NCI-H345 (cell line): ENCODE measurements around the gene PCGF3.

Source experiments
- DNase-seq: peaks from one replicate; lab custom pipeline; 2025; lab: John Stamatoyannopoulos, UW

Gene PCGF3

GRCh38 chr4:705278-706082 is at the start of gene PCGF3:
Gene PCGF3 (plus strand): TSS chr4:705832. CDS start chr4:733681, 27,849 bp downstream.
- DNase-seq: peak; percentile 91

GRCh38 chr4:656436-657337 is 48.9 kb upstream of the PCGF3 start:
- DNase-seq: no peak

GRCh38 chr4:657338-657833 is 48.2 kb upstream of the PCGF3 start:
- DNase-seq: no peak

- no peak for DNase-seq
These were observed 47.6 kb upstream of the PCGF3 start for GRCh38 chr4:657834-658667.

- DNase-seq: no peak
These were observed 46.7 kb upstream of the PCGF3 start for GRCh38 chr4:658681-659667.

- DNase-seq: no peak
These were observed 45.8 kb upstream of the PCGF3 start for GRCh38 chr4:659851-660250.

GRCh38 chr4:660401-660800 is 45.2 kb upstream of the PCGF3 start:
- no peak for DNase-seq

GRCh38 chr4:661231-661630 is 44.4 kb upstream of the PCGF3 start:
- no peak for DNase-seq

- DNase-seq: no peak
These were observed 43.5 kb upstream of the PCGF3 start for GRCh38 chr4:661881-662761.

- DNase-seq: no peak
These were observed 42.6 kb upstream of the PCGF3 start for GRCh38 chr4:663046-663437.

- peak; percentile 66 for DNase-seq
These were observed 41.9 kb upstream of the PCGF3 start for GRCh38 chr4:663438-664428.

- no peak for DNase-seq
These were observed 40.9 kb upstream of the PCGF3 start for GRCh38 chr4:664713-665231.

- DNase-seq: no peak
These were observed 40.3 kb upstream of the PCGF3 start for GRCh38 chr4:665381-665750.

GRCh38 chr4:665751-666435 is 39.7 kb upstream of the PCGF3 start:
- DNase-seq: no peak

- DNase-seq: no peak
These were observed 39.2 kb upstream of the PCGF3 start for GRCh38 chr4:666436-666810.

GRCh38 chr4:666822-667544 is 38.6 kb upstream of the PCGF3 start:
- DNase-seq: no peak

GRCh38 chr4:667545-667925 is 38.1 kb upstream of the PCGF3 start:
- no peak for DNase-seq
